Uterus (tissue), 2 donors: ENCODE measurements around the gene DENND4C.

ENCODE experiments used
- CTCF ChIP-seq, 4 experiments: fragments of 200-600 bp in 2 of 4; fragments of 450-650 bp in 2 of 4; sonication (generic) in 2 of 4; IDR thresholded peaks; one replicate each; pipeline ENCODE4 v1.5.1; 2016 to 2019; ENCODE audit warnings: antibody characterized with exemption in 4 of 4, mild to moderate bottlenecking in 2 of 4, moderate library complexity in 1 of 4
- POLR2A ChIP-seq, 2 donors: fragments of 450-650 bp; IDR thresholded peaks; one replicate each; pipeline ENCODE4 v1.6.1; 2016; ENCODE audit warnings: antibody characterized with exemption in 2 of 2, mild to moderate bottlenecking in 1 of 2, moderate library complexity in 1 of 2

- TF ChIP-seq CTCF (IDR thresholded peaks at IDR 0.05) (no peak), POLR2A (IDR thresholded peaks at IDR 0.05) (no peak)
These were observed 150.3 kb downstream of the DENND4C start for GRCh38 chr9:19380826-19381075.
